Neuron (in vitro differentiated cells): ENCODE measurements around the gene SLC9A9.

Experiments
- H2AFZ ChIP-seq: one replicate; pipeline ENCODE4 v1.6.1; 2013; ENCODE audit warnings: low read depth, mild to moderate bottlenecking, inconsistent platforms, low read length, moderate library complexity
- H3K27me3 ChIP-seq: one replicate; pipeline ENCODE4 v1.6.1; 2013; ENCODE audit warnings: low read length; ENCODE audit not compliant: insufficient read depth
- H3K36me3 ChIP-seq: one replicate; pipeline ENCODE4 v1.6.1; 2013; ENCODE audit warnings: low read length; ENCODE audit not compliant: insufficient read depth
- H3K4me1 ChIP-seq: one replicate; pipeline ENCODE4 v1.6.1; 2013; ENCODE audit warnings: low read length; ENCODE audit not compliant: insufficient read depth
- H3K4me3 ChIP-seq: 2 replicates; pipeline ENCODE4 v1.5.1; 2013; ENCODE audit warnings: mild to moderate bottlenecking, low read length, moderate library complexity
- H3K9me3 ChIP-seq: one replicate; pipeline ENCODE4 v1.6.1; 2013; ENCODE audit warnings: low read length

The SLC9A9 gene

GRCh38 chr3:143600756-143601718, 247.2 kb downstream of the SLC9A9 start:
- H3K36me3 ChIP-seq = no peaks in the 10 kb centered on the region

GRCh38 chr3:143597774-143598652, 250.3 kb downstream of the SLC9A9 start:
- Histone ChIP-seq H2AFZ (peak overlapping the region; percentile 29), H3K4me3 (no peak overlapping the region), H3K36me3 (no peaks in the 10 kb centered on the region), H3K27me3 (no peaks in the 10 kb centered on the region), H3K9me3 (no peaks in the 10 kb centered on the region), H3K4me1 (peaks cover 15% of the 10 kb centered on the region)

More at GRCh38 chr3:143600756-143601718, 247.2 kb downstream of the SLC9A9 start:
- Histone ChIP-seq H2AFZ (peak overlapping the region; percentile 34), H3K4me1 (peaks cover 15% of the 10 kb centered on the region), H3K9me3 (no peaks in the 10 kb centered on the region), H3K27me3 (no peaks in the 10 kb centered on the region), H3K4me3 (no peak overlapping the region)

- no peaks in the 10 kb centered on the region for H3K27me3 ChIP-seq
- H3K4me3 ChIP-seq = no peak overlapping the region
- peak overlapping the region; percentile 29 for H2AFZ ChIP-seq
- H3K36me3 ChIP-seq = no peaks in the 10 kb centered on the region
- H3K4me1 ChIP-seq = peaks cover 15% of the 10 kb centered on the region
- no peaks in the 10 kb centered on the region for H3K9me3 ChIP-seq
These were observed 251.2 kb downstream of the SLC9A9 start for GRCh38 chr3:143596957-143597642.

- Histone ChIP-seq H3K9me3 (no peaks in the 10 kb centered on the region), H3K27me3 (no peaks in the 10 kb centered on the region), H3K36me3 (no peaks in the 10 kb centered on the region), H3K4me3 (no peak overlapping the region), H2AFZ (no peak overlapping the region), H3K4me1 (peaks cover 19% of the 10 kb centered on the region)
These were observed 252.7 kb downstream of the SLC9A9 start for GRCh38 chr3:143595456-143596077.

- Histone ChIP-seq H3K4me1 (peaks cover 19% of the 10 kb centered on the region), H3K36me3 (no peaks in the 10 kb centered on the region), H2AFZ (no peak overlapping the region), H3K4me3 (no peak overlapping the region), H3K27me3 (no peaks in the 10 kb centered on the region), H3K9me3 (no peaks in the 10 kb centered on the region)
These were observed 254.1 kb downstream of the SLC9A9 start for GRCh38 chr3:143594206-143594605.

GRCh38 chr3:143590660-143591059, 257.6 kb downstream of the SLC9A9 start:
- no peak overlapping the region for H3K4me3 ChIP-seq
- H3K4me1 ChIP-seq = peaks cover 10% of the 10 kb centered on the region
- H3K36me3 ChIP-seq = no peaks in the 10 kb centered on the region
- no peaks in the 10 kb centered on the region for H3K27me3 ChIP-seq
- H2AFZ ChIP-seq = peak overlapping the region; percentile 5
- no peaks in the 10 kb centered on the region for H3K9me3 ChIP-seq

GRCh38 chr3:143586576-143586975, 261.7 kb downstream of the SLC9A9 start:
- H3K4me1 ChIP-seq = peaks cover 10% of the 10 kb centered on the region
- no peaks in the 10 kb centered on the region for H3K36me3 ChIP-seq
- H3K27me3 ChIP-seq = no peaks in the 10 kb centered on the region
- no peak overlapping the region for H2AFZ ChIP-seq
- H3K9me3 ChIP-seq = no peaks in the 10 kb centered on the region
- no peak overlapping the region for H3K4me3 ChIP-seq

GRCh38 chr3:143585720-143586456, 262.4 kb downstream of the SLC9A9 start:
- Histone ChIP-seq H3K36me3 (no peaks in the 10 kb centered on the region), H2AFZ (no peak overlapping the region), H3K27me3 (no peaks in the 10 kb centered on the region), H3K4me1 (peaks cover 9% of the 10 kb centered on the region), H3K9me3 (no peaks in the 10 kb centered on the region), H3K4me3 (no peak overlapping the region)

- Histone ChIP-seq H3K4me1 (peaks cover 9% of the 10 kb centered on the region), H3K36me3 (no peaks in the 10 kb centered on the region), H3K27me3 (no peaks in the 10 kb centered on the region), H2AFZ (no peak overlapping the region), H3K9me3 (no peaks in the 10 kb centered on the region), H3K4me3 (no peak overlapping the region)
These were observed 263.8 kb downstream of the SLC9A9 start for GRCh38 chr3:143584474-143584873.

- Histone ChIP-seq H3K27me3 (no peaks in the 10 kb centered on the region), H2AFZ (no peak overlapping the region), H3K9me3 (no peaks in the 10 kb centered on the region), H3K4me1 (peaks cover 9% of the 10 kb centered on the region), H3K36me3 (no peaks in the 10 kb centered on the region), H3K4me3 (no peak overlapping the region)
These were observed 266.1 kb downstream of the SLC9A9 start for GRCh38 chr3:143581972-143582722.

GRCh38 chr3:143578810-143579435, 269.3 kb downstream of the SLC9A9 start:
- Histone ChIP-seq H3K27me3 (no peaks in the 10 kb centered on the region), H3K9me3 (no peaks in the 10 kb centered on the region), H3K4me1 (peaks cover 5% of the 10 kb centered on the region), H3K36me3 (no peaks in the 10 kb centered on the region), H2AFZ (no peak overlapping the region), H3K4me3 (no peak overlapping the region)
